ENCODE data around the gene GJB5. TPM values are rescaled to one million over a fixed set of nuclear protein-coding genes. Genes with fewer than 3 reads are reported as not detected.

The GJB5 gene
- total and polyA plus RNA-seq, 10 of the 15 experiments (the other 5 are each of a cell fraction or from before 2014, with no cell fraction given): not detected

GRCh38 chr1:34786521-34787325 lies 31.9 kb downstream of the GJB5 start:
- ATAC-seq: peak; percentile 96
- ChIA-PET POLR2A (no interaction called here), CTCF (interaction anchor here (0.7 to 3.1 kb wide), 12 partner anchors 42 to 372 kb away, joined by 3 to 27 read pairs (median 4); partner anchors contain the start of gene SMIM12), SMC1A (ENCODE audit: uncharacterized antibody, unreplicated experiment) (interaction anchor here (0.6 to 1.7 kb wide), 6 partner anchors 11 to 88 kb away, joined by 3 to 5 read pairs (median 4); no protein-coding TSS in a partner anchor), RAD21 (ENCODE audit: unreplicated experiment) (interaction anchor here (1.0 to 1.4 kb wide), 4 partner anchors 10 to 110 kb away, joined by 3 to 8 read pairs (median 4); partner anchors contain the start of gene SMIM12)
- intact Hi-C loops (cut with micrococcal nuclease; ENCODE audit: unreplicated experiment) (loop anchor here (1.0 kb wide), 2 partner anchors 66 to 80 kb away; no protein-coding TSS in a partner anchor), in situ Hi-C loops (cut with MboI) (loop anchor here (5.0 kb wide), 1 partner anchor 66 kb away; no protein-coding TSS in a partner anchor)
- Histone ChIP-seq H4K20me1 (ENCODE audit: control insufficient read depth, insufficient read depth) (no peaks in the 10 kb centered on the region), H3K9me3 (replicated peaks; ENCODE audit: control insufficient read depth, insufficient read depth, low read length) (no peaks in the 10 kb centered on the region; the same call in 2 of the 3 replicates), H3K9ac (ENCODE audit: control insufficient read depth, insufficient read depth, low read length) (no peak overlapping the region), H3K4me3 (no peak overlapping the region), H2AFZ (ENCODE audit: control insufficient read depth, low read depth, low read length) (no peak overlapping the region), H3K36me3 (ENCODE audit: control insufficient read depth in 2 of 2, insufficient read depth in 2 of 2, low read length in 1 of 2) (no peaks in the 10 kb centered on the region), H3K27me3 (replicated peaks in 1 of 2; ENCODE audit: control insufficient read depth in 2 of 2, insufficient read depth in 2 of 2, low read length in 1 of 2) (0 out of 4 replicates have a peak, but pooled peaks cover 0 to 4% of the 10 kb centered on the region in 2 experiments), H3K79me2 (ENCODE audit: control insufficient read depth, insufficient read depth, low read length) (no peaks in the 10 kb centered on the region), H3K27ac (ENCODE audit: control insufficient read depth, insufficient read depth) (no peak overlapping the region), H3K4me2 (ENCODE audit: control insufficient read depth, insufficient read depth) (no peak overlapping the region), H3K4me1 (ENCODE audit: control insufficient read depth, insufficient read depth, low read length) (no peaks in the 10 kb centered on the region; the same call in 1 of the 2 replicates)
- 45% methylated on average over 14 of the region's 14 CpGs for WGBS (ENCODE audit: insufficient coverage, insufficient replicate concordance, low lambda C conversion rate, missing lambda C conversion rate)
- no TSS peak for BruUV-seq (replicated peaks)
- DNase-seq (ENCODE audit: low read depth, low spot score): peak; percentile 25
- peak; percentile 81 for FAIRE-seq
- TF ChIP-seq PKNOX1 (IDR thresholded peaks at IDR 0.05) (peak; percentile 38; the same call in 1 of the 2 replicates), WRNIP1 (IDR thresholded peaks at IDR 0.05; ENCODE audit: borderline replicate concordance, low read depth, low read length) (0 out of 2 replicates have a peak, but pooled peaks have one; percentile 54), EZH2 (IDR thresholded peaks at IDR 0.05; ENCODE audit: borderline replicate concordance, control insufficient read depth, low read depth, low read length) (no peak), NR2F1 (conservative IDR thresholded peaks at IDR 0.05) (no peak), USF2 (IDR thresholded peaks at IDR 0.05; ENCODE audit: borderline replicate concordance, low read depth, low read length) (no peak), SMC3 (IDR thresholded peaks at IDR 0.05; ENCODE audit: borderline replicate concordance, low read length) (peak; percentile 86), ATF7 (IDR thresholded peaks at IDR 0.05; ENCODE audit: low read depth) (no peak), REST (IDR thresholded peaks at IDR 0.05; ENCODE audit: low read depth, low read length) (no peak), IRF4 (IDR thresholded peaks at IDR 0.05; ENCODE audit: low read depth, low read length) (0 out of 2 replicates have a peak, but pooled peaks have one; percentile 20), RAD21 (IDR thresholded peaks at IDR 0.05; ENCODE audit: insufficient read depth, low read depth, low read length) (peak; percentile 71), POLR2AphosphoS2 (IDR thresholded peaks at IDR 0.05; ENCODE audit: low read depth, low read length) (no peak), MXI1 (IDR thresholded peaks at IDR 0.05; ENCODE audit: low read depth, low read length) (no peak), STAT1 (conservative IDR thresholded peaks at IDR 0.05) (no peak), CREM (IDR thresholded peaks at IDR 0.05; ENCODE audit: low read depth) (no peak)

All from GM12878 (cell line).